T-helper 2 cell (primary cell): ENCODE results near the gene STK24.
A peak's percentile ranks its signal among the peaks of the same experiment; 100 is the strongest.

Experiments used
- DNase-seq, 5 experiments: peaks; one replicate each; pipeline versions ENCODE4 v3.0.0 to v3.0.0-alpha.2; 2012 to 2022

The STK24 gene

GRCh38 chr13:98530217-98530616 lies 46.7 kb downstream of the STK24 start:
- no peak for DNase-seq

- no peak for DNase-seq
These were observed 47.7 kb downstream of the STK24 start for GRCh38 chr13:98529171-98529570.

DNA sequence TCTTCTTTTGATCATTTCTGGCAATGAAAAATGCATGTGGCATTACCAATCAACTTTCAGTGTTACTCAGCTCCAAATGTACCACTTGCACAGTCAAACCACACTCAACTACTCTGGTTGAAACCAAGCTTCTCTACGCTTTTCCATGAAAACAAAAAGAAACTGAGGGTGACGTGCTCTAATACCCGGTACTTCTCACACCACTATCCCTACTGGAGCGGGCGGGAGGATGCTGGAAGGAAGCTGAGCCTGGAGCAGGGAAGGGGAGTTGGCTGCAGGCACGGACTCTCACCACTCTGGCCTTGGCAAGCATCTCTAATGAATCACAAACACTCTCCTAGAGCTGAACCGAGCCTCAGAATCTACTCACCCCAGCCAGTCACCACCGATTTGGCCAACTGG lies 48.2 kb downstream of the STK24 start:
- DNase-seq, result peak in 1 of 5 experiments; percentile 78

GRCh38 chr13:98527526-98527925 lies 49.4 kb downstream of the STK24 start:
- DNase-seq, result no peak

DNA sequence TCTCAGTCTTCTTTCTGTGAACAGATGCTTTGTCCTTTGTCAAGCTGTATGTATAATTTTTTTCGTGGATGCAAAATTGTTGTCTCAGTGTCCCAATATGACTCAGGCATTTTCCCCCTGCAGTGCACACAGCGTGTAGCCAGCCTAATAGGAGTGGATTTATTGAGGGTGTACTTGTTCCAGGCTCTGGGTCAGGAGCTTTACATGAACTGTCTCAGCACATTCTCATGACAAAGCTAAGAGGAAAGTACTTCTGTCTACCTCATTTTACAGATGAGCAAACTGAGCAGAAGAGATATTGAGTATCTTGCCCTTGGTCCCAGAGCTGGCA lies 50.8 kb downstream of the STK24 start:
- DNase-seq, result no peak

- no peak for DNase-seq
These were observed 51.3 kb downstream of the STK24 start for GRCh38 chr13:98525456-98526181.

GRCh38 chr13:98524793-98525192 lies 52.1 kb downstream of the STK24 start:
- no peak for DNase-seq

DNA sequence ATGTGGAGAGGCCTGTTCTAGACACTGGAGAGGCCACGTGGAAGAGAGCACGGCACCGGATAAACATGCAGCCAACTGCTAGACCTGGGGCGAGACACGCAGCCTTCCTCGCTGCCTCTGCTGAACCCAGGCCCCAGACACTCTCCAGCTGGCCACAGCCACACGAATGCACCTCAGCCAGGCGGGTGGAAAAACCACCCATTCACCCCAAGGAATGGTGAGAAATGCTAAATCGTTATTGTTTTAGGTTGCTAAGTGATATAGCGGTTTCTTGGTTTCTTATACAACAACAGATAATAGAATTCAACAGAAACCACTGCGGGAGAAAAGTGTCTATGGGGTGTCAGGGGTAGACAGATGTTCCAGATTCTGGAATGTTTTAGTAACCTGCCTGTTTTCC lies 52.5 kb downstream of the STK24 start:
- peak in 1 of 5 experiments; percentile 57 for DNase-seq

- peak in 1 of 5 experiments; percentile 53 for DNase-seq
These were observed 53.3 kb downstream of the STK24 start for GRCh38 chr13:98523455-98524102.

GRCh38 chr13:98522371-98522770 lies 54.5 kb downstream of the STK24 start:
- no peak for DNase-seq

DNA sequence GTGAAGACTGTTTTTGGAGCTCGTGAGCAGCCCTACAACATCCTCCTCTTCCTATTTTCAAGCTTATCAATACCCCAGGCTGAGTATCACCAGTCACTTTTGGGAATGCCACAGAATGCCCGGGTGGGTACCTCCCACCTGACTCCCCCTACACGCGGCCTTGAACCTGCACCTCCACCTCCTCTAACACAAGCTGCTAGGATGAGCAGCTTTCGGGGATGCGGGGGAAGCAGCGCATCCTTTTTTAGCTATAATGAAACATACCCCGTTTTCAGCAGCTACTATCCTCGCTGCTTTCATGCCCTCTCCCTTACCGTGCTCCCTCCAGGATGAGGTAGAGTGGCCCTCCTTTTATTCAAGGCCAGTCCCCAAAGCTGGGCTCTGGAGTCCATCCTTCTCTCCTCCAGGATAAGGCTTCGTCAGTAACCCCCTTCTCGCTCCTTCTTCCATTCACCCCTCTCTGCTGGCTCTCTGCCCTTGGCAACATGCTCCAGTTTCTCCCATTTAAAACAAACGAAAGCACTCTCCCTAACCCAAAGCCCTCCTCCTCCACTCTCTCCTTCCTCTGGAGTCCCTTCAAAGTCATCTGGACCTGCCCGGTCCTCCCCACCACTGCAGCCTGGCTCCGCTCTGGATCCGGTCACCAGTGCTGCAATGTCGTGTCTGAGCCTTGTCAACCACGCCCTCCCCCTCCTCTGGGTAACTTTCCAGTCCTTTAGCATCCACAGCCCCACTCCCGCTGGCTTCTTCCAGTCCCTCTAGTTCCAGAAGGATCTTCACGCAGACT lies 55.3 kb downstream of the STK24 start:
- DNase-seq, result no peak

GRCh38 chr13:98520674-98521449 lies 56.0 kb downstream of the STK24 start:
- DNase-seq, result no peak

GRCh38 chr13:98519976-98520375 lies 56.9 kb downstream of the STK24 start:
- no peak for DNase-seq

DNA sequence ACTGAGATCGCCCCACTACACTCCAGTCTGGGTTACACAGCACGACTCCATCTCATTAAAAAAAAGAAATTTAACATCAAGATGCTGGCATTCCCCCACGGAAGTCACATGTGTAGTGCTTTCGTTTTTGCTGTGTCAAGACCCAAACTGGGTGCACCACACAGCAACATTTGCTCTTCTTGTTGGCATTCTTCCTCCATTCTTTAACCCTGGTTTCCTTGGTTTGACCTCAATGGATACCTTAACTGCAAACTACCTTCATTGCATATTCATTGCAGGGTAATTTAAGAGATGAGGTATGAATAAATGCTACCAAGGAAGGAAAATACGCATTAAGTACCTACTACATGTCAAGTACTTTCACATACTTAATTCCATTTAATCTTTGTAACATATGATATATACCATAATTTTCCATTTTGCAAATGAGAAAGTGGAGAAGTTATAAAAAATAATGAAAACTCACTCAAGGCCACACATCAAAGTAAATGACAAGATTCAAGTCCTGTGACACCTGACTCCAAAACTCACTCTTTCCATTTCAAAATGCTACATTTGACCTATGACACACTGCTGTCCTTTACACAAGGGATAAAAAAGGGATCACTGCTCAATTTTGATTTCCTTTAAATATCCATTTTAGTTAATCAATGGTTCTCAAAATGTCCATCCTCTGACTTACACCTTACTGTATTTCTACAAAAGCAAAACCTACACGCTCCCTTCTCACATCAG lies 59.2 kb downstream of the STK24 start:
- DNase-seq, result peak in 3 of 5 experiments; percentile 36 to 88 (median 42)

GRCh38 chr13:98515818-98516465 lies 61.0 kb downstream of the STK24 start:
- DNase-seq, result peak in 1 of 5 experiments; percentile 54

DNA sequence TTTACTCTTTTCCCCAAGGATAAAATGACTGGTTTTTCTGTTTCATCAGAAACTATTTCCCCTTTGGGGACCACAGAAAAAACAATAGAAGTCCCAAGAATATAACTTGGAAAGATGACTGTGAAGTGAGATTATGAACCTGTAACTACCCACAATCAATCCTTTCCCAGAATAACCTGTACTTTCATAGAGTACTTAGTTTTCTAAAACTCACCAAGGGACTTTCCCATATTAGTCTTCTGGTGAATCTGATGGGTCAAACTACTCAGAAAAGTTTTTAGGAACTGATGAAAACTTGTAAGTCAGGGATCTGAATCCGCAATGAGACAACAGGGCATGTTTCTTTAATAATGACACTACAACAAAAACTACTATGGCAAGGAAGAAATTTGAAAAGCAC lies 62.6 kb downstream of the STK24 start:
- DNase-seq, result no peak

- DNase-seq, result no peak
These were observed 63.1 kb downstream of the STK24 start for GRCh38 chr13:98513837-98514236.

GRCh38 chr13:98512774-98513665 lies 63.9 kb downstream of the STK24 start:
- no peak for DNase-seq

DNA sequence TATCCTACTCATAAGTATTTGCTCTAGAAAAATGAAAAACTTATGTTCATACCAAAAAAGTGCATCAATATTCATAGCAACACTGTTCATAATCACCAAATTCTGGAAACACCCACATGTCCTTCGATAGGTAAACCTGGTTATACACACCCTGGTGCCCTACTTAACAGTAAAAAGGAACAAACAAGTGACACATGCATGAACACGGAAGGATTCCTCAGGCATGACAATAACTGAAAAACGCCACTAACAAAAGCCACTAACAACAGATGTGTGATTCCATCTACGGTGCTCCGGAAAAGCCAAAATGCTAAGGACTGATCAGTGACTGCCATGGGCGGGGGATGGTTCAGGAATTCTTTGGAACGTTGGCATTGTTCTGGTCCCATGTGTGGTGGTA lies 65.5 kb downstream of the STK24 start:
- peak in 1 of 5 experiments; percentile 25 for DNase-seq

DNA sequence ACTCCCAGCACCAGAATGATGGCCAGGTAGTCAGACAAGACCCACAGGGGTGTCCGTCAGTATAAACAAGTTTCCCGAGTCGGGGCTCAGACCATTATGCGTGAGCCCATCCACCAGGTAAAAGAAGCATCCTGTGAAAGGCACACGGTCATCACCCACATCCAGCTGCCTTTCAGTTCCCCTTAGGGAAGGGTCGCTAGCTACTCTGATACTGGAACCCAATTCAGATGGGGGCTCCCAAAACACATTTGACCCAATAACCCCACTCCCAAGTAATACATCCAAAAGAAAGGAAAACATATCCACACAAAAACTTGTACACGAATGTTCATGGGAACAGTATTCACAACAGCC lies 66.8 kb downstream of the STK24 start:
- DNase-seq, result no peak
